GM12878 (cell line): ENCODE data around the gene OLAH. TPM values are rescaled to one million over a fixed set of nuclear protein-coding genes. Genes with fewer than 3 reads are reported as not detected.
A peak's percentile ranks its signal among the peaks of the same experiment; 100 is the strongest.

Source experiments
- ATF7 ChIP-seq: fragments of 450-650 bp; IDR thresholded peaks from 2 replicates; pipeline ENCODE4 v1.6.1; 2016; ENCODE audit warnings: low read depth, mild to moderate bottlenecking
- BACH1 ChIP-seq: fragments of 450-650 bp; IDR thresholded peaks from 2 replicates; pipeline ENCODE4 v1.6.1; 2017; ENCODE audit warnings: mild to moderate bottlenecking, borderline replicate concordance
- CBX3 ChIP-seq: fragments of 200-600 bp; sonication (generic); IDR thresholded peaks from 2 replicates; pipeline ENCODE4 v1.6.1; 2016; ENCODE audit warnings: low read depth, borderline replicate concordance
- EZH2 ChIP-seq: IDR thresholded peaks from 2 replicates; pipeline ENCODE4 v1.6.1; 2012; ENCODE audit warnings: low read depth, mild to moderate bottlenecking, control low read depth, inconsistent platforms, low read length, borderline replicate concordance; ENCODE audit not compliant: control insufficient read depth
- FOXM1 ChIP-seq: IDR thresholded peaks from 2 replicates; pipeline ENCODE4 v1.6.1; 2012; ENCODE audit warnings: low read depth, mild to moderate bottlenecking, inconsistent platforms, low read length, moderate library complexity
- KAT2A ChIP-seq: conservative IDR thresholded peaks from 2 replicates; pipeline ENCODE4 v1.6.1; 2011; ENCODE audit warnings: low read depth, low read length; ENCODE audit not compliant: control insufficient read depth
- MEF2B ChIP-seq: fragments of 450-650 bp; IDR thresholded peaks from 2 replicates; pipeline ENCODE4 v1.6.1; 2018; ENCODE audit warnings: mild to moderate bottlenecking, moderate library complexity; ENCODE audit not compliant: partially characterized antibody, poor library complexity, severe bottlenecking
- MTA2 ChIP-seq: fragments of 450-650 bp; IDR thresholded peaks from 2 replicates; pipeline ENCODE4 v1.6.1; 2016; ENCODE audit warnings: low read depth, mild to moderate bottlenecking, moderate library complexity
- MYB ChIP-seq: fragments of 150-350 bp; IDR thresholded peaks from 2 replicates; pipeline ENCODE4 v1.6.1; 2014; ENCODE audit warnings: mild to moderate bottlenecking, low read depth, low read length, borderline replicate concordance
- NBN ChIP-seq: fragments of 450-650 bp; IDR thresholded peaks from 2 replicates; pipeline ENCODE4 v1.6.1; 2016
- PAX5 ChIP-seq: IDR thresholded peaks from 2 replicates; pipeline ENCODE4 v1.6.1; 2011; ENCODE audit warnings: low read depth, low read length, borderline replicate concordance
- POLR2AphosphoS2 ChIP-seq: IDR thresholded peaks from 2 replicates; pipeline ENCODE4 v1.6.1; 2011; ENCODE audit warnings: low read depth, mild to moderate bottlenecking, low read length, improper control_type of control experiment, moderate library complexity
- RB1 ChIP-seq: fragments of 450-650 bp; formaldehyde crosslinking; IDR thresholded peaks from 2 replicates; pipeline ENCODE4 v1.6.1; 2017; ENCODE audit warnings: mild to moderate bottlenecking, borderline replicate concordance
- RFX5 ChIP-seq: IDR thresholded peaks from 2 replicates; pipeline ENCODE4 v1.6.1; 2011; ENCODE audit warnings: low read depth, low read length, improper control_type of control experiment
- SMC3 ChIP-seq: IDR thresholded peaks from 2 replicates; pipeline ENCODE4 v1.6.1; 2011; ENCODE audit warnings: low read length, improper control_type of control experiment, borderline replicate concordance
- SPI1 ChIP-seq: IDR thresholded peaks from 2 replicates; pipeline ENCODE4 v1.6.1; 2011; ENCODE audit warnings: low read depth, mild to moderate bottlenecking, low read length, moderate library complexity, borderline replicate concordance; ENCODE audit not compliant: insufficient read depth
- SUPT20H ChIP-seq: IDR thresholded peaks from 2 replicates; pipeline ENCODE4 v1.6.1; 2011; ENCODE audit warnings: low read depth, mild to moderate bottlenecking, low read length, moderate library complexity, borderline replicate concordance; ENCODE audit not compliant: control insufficient read depth
- ZNF274 ChIP-seq: IDR thresholded peaks from one replicate; pipeline ENCODE4 v1.8.0; 2011; ENCODE audit not compliant: insufficient read length, insufficient read depth
- polyA plus RNA-seq, 11 experiments: library from polyadenylated mRNA; depleted of rRNA in 4 of 11; unstranded in 6 of 11; stranded (reverse) in 5 of 11; fragments of >200 nt; fragmentation: Nextera tagmentation in 4 of 11; fragmentation: Illumina TruSeq in 1 of 11; extraction: Ambion mirVana in 4 of 11; extraction: Trizol in 1 of 11; gene quantifications; 1 replicate in 1 of 11; 2 replicates in 10 of 11; pipeline versions ENCODE4 v1.2.1 to v1.2.3, GENCODE V29; 2011 to 2016; ENCODE audit warnings: inconsistent platforms in 2 of 11, missing spikeins in 2 of 11, low read depth in 1 of 11
- total RNA-seq, 4 experiments: library from RNA; depleted of rRNA in 3 of 4; stranded (reverse); fragments of >200 nt in 3 of 4; fragmentation: Illumina TruSeq in 1 of 4; extraction: Trizol in 1 of 4; gene quantifications; 2 replicates each; pipeline versions ENCODE4 v1.2.1 to v1.2.3, GENCODE V29; 2013 to 2021
- TF ChIP-seq, protein P1 (sequence below): IDR thresholded peaks from 2 replicates; pipeline ENCODE4 v1.6.1; 2012; ENCODE audit warnings: low read depth, low read length, improper control_type of control experiment
- TF ChIP-seq, protein P2 (sequence below): fragments of 450-650 bp; IDR thresholded peaks from 2 replicates; pipeline ENCODE4 v1.6.1; 2016; ENCODE audit warnings: mild to moderate bottlenecking, moderate library complexity, borderline replicate concordance
- TF ChIP-seq, protein P3 (sequence below): IDR thresholded peaks from 2 replicates; pipeline ENCODE4 v1.6.1; 2011; ENCODE audit warnings: borderline replicate concordance, low read depth, mild to moderate bottlenecking, moderate library complexity, mixed read lengths, low read length; ENCODE audit not compliant: insufficient read depth; ENCODE audit errors: extremely low read length
- TF ChIP-seq, protein P4 (sequence below): IDR thresholded peaks from 2 replicates; pipeline ENCODE4 v1.6.1; 2011; ENCODE audit warnings: low read depth, mild to moderate bottlenecking, low read length, moderate library complexity, borderline replicate concordance; ENCODE audit errors: extremely low read depth

Gene OLAH
- total and polyA plus RNA-seq, 10 of the 15 experiments (the other 5 are each of a cell fraction or from before 2014, with no cell fraction given): 0.10 to 1.4 (median 0.59) TPM; not detected in 1

DNA sequence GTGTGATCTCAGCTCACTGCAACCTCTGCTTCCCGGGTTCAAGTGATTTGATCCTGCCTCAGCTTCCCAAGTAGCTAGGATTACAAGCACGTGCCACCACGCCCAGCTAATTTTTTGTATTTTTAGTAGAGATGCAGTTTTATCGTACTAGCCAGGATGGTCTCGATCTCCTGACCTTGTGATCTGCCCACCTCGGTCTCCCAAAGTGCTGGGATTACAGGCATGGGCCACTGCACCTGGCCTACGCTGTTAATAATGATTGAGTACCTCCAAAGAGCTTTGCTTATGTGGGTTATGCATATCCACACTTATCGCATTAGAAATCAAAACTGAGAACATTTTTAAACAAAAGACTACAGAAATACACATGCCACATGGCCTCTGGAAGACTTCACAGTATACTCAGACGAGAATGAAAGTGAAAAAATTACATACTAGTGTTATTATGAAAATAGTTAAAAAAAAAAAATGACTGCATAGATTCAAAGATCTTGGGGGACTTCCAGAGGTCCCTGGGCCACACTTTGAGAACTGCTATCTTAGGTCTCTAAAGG, 78.8 kb downstream of the OLAH start (continued):
- peak; percentile 81 for TF ChIP-seq NBN
- TF ChIP-seq KAT2A: no peak
- TF ChIP-seq, protein P1, sequence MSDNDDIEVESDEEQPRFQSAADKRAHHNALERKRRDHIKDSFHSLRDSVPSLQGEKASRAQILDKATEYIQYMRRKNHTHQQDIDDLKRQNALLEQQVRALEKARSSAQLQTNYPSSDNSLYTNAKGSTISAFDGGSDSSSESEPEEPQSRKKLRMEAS: peak; percentile 37; the same call in 1 of the 2 replicates
- TF ChIP-seq RB1: no peak
- no peak for TF ChIP-seq SMC3
- no peak for TF ChIP-seq POLR2AphosphoS2
- TF ChIP-seq, protein P2, sequence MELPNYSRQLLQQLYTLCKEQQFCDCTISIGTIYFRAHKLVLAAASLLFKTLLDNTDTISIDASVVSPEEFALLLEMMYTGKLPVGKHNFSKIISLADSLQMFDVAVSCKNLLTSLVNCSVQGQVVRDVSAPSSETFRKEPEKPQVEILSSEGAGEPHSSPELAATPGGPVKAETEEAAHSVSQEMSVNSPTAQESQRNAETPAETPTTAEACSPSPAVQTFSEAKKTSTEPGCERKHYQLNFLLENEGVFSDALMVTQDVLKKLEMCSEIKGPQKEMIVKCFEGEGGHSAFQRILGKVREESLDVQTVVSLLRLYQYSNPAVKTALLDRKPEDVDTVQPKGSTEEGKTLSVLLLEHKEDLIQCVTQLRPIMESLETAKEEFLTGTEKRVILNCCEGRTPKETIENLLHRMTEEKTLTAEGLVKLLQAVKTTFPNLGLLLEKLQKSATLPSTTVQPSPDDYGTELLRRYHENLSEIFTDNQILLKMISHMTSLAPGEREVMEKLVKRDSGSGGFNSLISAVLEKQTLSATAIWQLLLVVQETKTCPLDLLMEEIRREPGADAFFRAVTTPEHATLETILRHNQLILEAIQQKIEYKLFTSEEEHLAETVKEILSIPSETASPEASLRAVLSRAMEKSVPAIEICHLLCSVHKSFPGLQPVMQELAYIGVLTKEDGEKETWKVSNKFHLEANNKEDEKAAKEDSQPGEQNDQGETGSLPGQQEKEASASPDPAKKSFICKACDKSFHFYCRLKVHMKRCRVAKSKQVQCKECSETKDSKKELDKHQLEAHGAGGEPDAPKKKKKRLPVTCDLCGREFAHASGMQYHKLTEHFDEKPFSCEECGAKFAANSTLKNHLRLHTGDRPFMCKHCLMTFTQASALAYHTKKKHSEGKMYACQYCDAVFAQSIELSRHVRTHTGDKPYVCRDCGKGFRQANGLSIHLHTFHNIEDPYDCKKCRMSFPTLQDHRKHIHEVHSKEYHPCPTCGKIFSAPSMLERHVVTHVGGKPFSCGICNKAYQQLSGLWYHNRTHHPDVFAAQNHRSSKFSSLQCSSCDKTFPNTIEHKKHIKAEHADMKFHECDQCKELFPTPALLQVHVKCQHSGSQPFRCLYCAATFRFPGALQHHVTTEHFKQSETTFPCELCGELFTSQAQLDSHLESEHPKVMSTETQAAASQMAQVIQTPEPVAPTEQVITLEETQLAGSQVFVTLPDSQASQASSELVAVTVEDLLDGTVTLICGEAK: no peak
- TF ChIP-seq MEF2B: peak; percentile 51
- peak; percentile 29; the same call in 1 of the 2 replicates for TF ChIP-seq BACH1
- no peak for TF ChIP-seq CBX3
- TF ChIP-seq SUPT20H: no peak
- no peak for TF ChIP-seq SPI1
- TF ChIP-seq MYB: no peak
- TF ChIP-seq EZH2: no peak
- TF ChIP-seq ATF7: peak; percentile 97
- TF ChIP-seq, protein P3, sequence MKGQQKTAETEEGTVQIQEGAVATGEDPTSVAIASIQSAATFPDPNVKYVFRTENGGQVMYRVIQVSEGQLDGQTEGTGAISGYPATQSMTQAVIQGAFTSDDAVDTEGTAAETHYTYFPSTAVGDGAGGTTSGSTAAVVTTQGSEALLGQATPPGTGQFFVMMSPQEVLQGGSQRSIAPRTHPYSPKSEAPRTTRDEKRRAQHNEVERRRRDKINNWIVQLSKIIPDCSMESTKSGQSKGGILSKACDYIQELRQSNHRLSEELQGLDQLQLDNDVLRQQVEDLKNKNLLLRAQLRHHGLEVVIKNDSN: no peak
- no peak for TF ChIP-seq RFX5
- peak; percentile 89 for TF ChIP-seq MTA2
- peak; percentile 14; the same call in 1 of the 2 replicates for TF ChIP-seq PAX5
- TF ChIP-seq, protein P4, sequence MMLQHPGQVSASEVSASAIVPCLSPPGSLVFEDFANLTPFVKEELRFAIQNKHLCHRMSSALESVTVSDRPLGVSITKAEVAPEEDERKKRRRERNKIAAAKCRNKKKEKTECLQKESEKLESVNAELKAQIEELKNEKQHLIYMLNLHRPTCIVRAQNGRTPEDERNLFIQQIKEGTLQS: no peak
- no peak for TF ChIP-seq ZNF274
- TF ChIP-seq FOXM1: 0 out of 2 replicates have a peak, but pooled peaks have one; percentile 41
